ENCODE results near the gene TTYH2.
A peak's percentile ranks its signal among the peaks of the same experiment; 100 is the strongest.

Gene TTYH2

DNA sequence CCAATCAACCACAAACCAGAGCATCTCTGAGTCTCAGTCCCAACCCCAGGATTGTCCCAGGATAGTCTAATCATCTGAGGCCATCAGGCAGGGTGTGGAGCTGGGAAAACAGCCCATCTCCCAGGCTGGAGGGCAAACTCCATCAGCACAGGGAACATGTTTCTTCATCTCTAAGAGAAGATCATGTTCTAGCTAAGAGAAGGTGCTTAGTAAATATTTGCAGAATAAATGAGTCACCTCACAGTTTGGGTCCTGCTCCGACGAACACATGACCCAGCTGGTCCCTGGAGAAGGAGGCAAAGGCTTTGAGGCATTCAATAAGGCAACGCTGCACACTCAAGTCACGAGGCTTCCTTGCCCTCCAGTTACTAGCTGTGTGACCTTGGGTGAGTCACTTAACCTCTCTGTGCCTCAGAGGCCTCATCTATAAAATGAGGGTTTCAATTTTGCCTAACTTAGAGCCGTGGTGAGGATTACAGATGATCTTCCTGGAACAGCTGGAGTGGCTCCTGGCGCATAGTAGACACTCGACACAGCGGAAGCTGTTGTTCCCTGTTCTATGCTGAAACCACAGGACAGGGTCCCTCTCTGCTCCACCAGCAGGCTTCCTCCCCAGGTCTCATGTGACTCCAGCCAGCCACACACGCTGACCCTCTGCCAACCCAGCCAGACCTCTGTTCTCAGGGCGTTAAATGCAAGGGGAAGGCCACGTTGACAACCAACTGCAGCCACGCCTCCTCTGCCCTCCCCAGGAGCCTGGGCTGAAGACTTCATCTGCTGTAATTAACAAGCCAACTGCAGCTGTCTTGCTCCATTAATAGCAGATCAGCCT lies 20.2 kb upstream of the TTYH2 start:
- H3K9ac ChIP-seq (ENCODE audit: low read length in 5 of 5) = peak overlapping the region in 1 of 5 donors; percentile 5
- H3K4me1 ChIP-seq (ENCODE audit: control insufficient read depth in 5 of 5, insufficient read depth in 5 of 5, low read length in 5 of 5) = peaks cover 0 to 10% (median 0%) of the 10 kb centered on the region in 5 donors
- peaks cover 0 to 3% (median 0%) of the 10 kb centered on the region in 5 donors for H3K9me3 ChIP-seq (ENCODE audit: control insufficient read depth in 5 of 5, low read length in 5 of 5)
- H3K36me3 ChIP-seq (ENCODE audit: control insufficient read depth in 5 of 5, insufficient read depth in 5 of 5, low read length in 5 of 5) = no peaks in the 10 kb centered on the region
- no peak overlapping the region for H3K27ac ChIP-seq (ENCODE audit: low read depth, low read length)
- H3K27me3 ChIP-seq (ENCODE audit: control insufficient read depth in 5 of 5, insufficient read depth in 4 of 5, low read length in 5 of 5) = peaks cover 10 to 39% (median 30%) of the 10 kb centered on the region in 5 donors
- no peak overlapping the region for H3K4me3 ChIP-seq (ENCODE audit: low read depth in 1 of 5, low read length in 5 of 5)

DNA sequence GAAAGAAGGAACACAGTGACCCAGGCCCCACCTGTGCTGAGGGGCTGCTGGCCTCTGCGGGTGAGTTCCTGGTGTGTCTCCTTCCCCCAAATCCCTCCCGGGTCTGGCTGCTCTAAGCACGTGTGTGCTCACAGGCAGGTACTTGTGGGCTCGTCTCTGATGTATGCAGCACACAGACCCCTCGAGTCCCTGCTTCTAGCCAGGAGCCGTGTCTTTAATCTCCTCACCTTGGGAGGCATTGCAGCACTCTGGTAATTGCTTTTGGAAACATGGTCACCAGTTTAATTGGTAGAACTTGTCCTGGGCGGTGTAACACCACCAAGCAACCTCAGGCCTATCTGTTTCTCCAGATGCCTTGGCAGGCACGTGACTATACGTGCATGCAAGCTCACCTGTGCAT lies 18.7 kb upstream of the TTYH2 start:
- no peak overlapping the region for H3K4me3 ChIP-seq (ENCODE audit: low read depth in 1 of 5, low read length in 5 of 5)
- no peak overlapping the region for H3K9ac ChIP-seq (ENCODE audit: low read length in 5 of 5)
- no peaks in the 10 kb centered on the region for H3K36me3 ChIP-seq (ENCODE audit: control insufficient read depth in 5 of 5, insufficient read depth in 5 of 5, low read length in 5 of 5)
- H3K9me3 ChIP-seq (ENCODE audit: control insufficient read depth in 5 of 5, low read length in 5 of 5) = no peaks in the 10 kb centered on the region
- no peak overlapping the region for H3K27ac ChIP-seq (ENCODE audit: low read depth, low read length)
- peaks cover 10 to 39% (median 31%) of the 10 kb centered on the region in 5 donors for H3K27me3 ChIP-seq (ENCODE audit: control insufficient read depth in 5 of 5, insufficient read depth in 4 of 5, low read length in 5 of 5)
- H3K4me1 ChIP-seq (ENCODE audit: control insufficient read depth in 5 of 5, insufficient read depth in 5 of 5, low read length in 5 of 5) = peaks cover 0 to 11% (median under 1%) of the 10 kb centered on the region in 5 donors

DNA sequence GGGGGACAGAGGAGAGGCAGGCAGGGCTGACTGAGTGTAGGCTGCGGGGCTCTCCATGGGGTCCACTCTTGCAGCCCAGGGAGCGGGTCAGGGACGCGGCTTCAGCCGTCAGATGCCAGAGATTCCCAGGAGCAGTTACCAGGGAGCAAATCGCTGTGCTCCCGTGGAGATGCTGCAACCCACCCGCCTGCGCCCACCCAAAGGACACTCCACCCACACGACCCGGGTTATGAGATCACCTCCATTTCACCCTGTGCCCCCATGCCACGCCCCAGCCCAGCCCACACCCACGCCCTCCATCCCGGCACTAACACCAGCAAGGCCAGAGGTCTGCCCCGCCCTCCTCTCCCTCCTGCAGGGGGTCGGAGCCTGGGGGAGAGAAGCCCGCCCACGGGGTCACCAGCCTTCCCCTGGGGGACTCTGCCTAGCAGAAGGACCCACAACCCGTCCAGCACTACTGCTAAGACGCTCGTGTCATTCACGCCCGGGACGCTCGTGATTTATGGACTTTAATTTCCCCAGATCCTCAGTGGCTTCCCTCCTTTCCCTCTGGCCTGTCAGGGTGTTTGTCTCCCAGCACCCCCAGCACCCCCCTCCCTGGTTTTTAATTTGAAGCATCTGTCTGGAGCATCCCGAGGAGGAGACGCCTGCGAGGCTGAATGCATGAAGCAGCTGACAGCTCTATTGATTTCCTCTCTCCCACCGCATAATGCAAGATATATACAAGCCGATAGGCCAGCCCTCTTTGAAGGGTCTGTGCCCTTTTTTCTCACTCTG lies 16.6 kb upstream of the TTYH2 start:
- peaks cover 19 to 58% (median 48%) of the 10 kb centered on the region in 5 donors for H3K27me3 ChIP-seq (ENCODE audit: control insufficient read depth in 5 of 5, insufficient read depth in 4 of 5, low read length in 5 of 5)

DNA sequence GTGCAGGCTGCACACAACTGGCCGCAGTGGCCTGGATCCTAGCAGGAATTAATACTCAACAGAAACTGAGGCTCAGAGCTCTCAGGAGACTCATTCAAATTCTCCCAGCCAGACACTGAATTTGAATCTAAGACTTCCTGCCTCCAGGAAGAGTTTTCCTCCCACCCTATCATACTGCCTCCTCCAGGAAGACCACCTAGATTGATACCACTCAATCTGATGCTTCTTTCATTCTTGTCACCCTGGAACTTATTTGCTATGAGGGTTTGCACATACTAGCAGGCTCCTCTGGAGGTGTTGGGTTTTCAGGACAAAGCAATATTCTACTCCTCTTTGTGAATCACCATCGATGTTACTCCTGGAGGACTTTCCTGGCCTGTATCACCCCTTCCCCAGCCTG lies 15.6 kb upstream of the TTYH2 start:
- Histone ChIP-seq H3K4me3 (ENCODE audit: low read depth in 1 of 5, low read length in 5 of 5) (no peak overlapping the region), H3K36me3 (ENCODE audit: control insufficient read depth in 5 of 5, insufficient read depth in 5 of 5, low read length in 5 of 5) (no peaks in the 10 kb centered on the region), H3K27ac (ENCODE audit: low read depth, low read length) (no peak overlapping the region), H3K4me1 (ENCODE audit: control insufficient read depth in 5 of 5, insufficient read depth in 5 of 5, low read length in 5 of 5) (peaks cover 0 to 11% (median 2%) of the 10 kb centered on the region in 5 donors), H3K9ac (ENCODE audit: low read length in 5 of 5) (no peak overlapping the region), H3K27me3 (ENCODE audit: control insufficient read depth in 5 of 5, insufficient read depth in 4 of 5, low read length in 5 of 5) (peaks cover 19 to 61% (median 48%) of the 10 kb centered on the region in 5 donors), H3K9me3 (ENCODE audit: control insufficient read depth in 5 of 5, low read length in 5 of 5) (no peaks in the 10 kb centered on the region)

More for the DNA sequence above, 16.6 kb upstream of the TTYH2 start:
- Histone ChIP-seq H3K4me3 (ENCODE audit: low read depth in 1 of 5, low read length in 5 of 5) (no peak overlapping the region), H3K4me1 (ENCODE audit: control insufficient read depth in 5 of 5, insufficient read depth in 5 of 5, low read length in 5 of 5) (peaks cover 0 to 13% (median 2%) of the 10 kb centered on the region in 5 donors), H3K27ac (ENCODE audit: low read depth, low read length) (no peak overlapping the region), H3K9me3 (ENCODE audit: control insufficient read depth in 5 of 5, low read length in 5 of 5) (no peaks in the 10 kb centered on the region), H3K9ac (ENCODE audit: low read length in 5 of 5) (no peak overlapping the region), H3K36me3 (ENCODE audit: control insufficient read depth in 5 of 5, insufficient read depth in 5 of 5, low read length in 5 of 5) (no peaks in the 10 kb centered on the region)

DNA sequence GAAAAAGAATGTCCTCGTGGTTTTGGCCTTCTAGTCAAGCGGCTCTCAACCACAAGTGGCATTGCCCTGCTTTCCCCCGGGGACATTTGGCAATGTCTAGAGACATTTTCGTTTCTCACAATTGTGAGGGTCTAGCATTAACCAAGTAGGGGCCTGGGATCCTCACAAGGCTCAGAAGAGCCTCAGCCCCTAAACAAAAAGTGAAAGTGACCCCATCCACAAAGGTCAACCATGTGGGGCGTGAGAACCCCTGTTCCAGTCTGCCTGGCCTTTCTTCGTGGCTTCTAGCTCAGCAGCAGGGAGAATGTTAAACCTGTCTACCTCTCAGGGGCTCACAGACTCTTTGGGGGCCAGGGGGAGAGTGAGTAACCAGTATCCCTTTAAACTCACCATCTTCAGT lies 14.7 kb upstream of the TTYH2 start:
- H3K9ac ChIP-seq (ENCODE audit: low read length in 5 of 5) = no peak overlapping the region
- H3K27ac ChIP-seq (ENCODE audit: low read depth, low read length) = no peak overlapping the region
- H3K4me1 ChIP-seq (ENCODE audit: control insufficient read depth in 5 of 5, insufficient read depth in 5 of 5, low read length in 5 of 5) = peaks cover 0 to 9% (median 3%) of the 10 kb centered on the region in 5 donors
- peaks cover 19 to 55% (median 41%) of the 10 kb centered on the region in 5 donors for H3K27me3 ChIP-seq (ENCODE audit: control insufficient read depth in 5 of 5, insufficient read depth in 4 of 5, low read length in 5 of 5)
- H3K36me3 ChIP-seq (ENCODE audit: control insufficient read depth in 5 of 5, insufficient read depth in 5 of 5, low read length in 5 of 5) = no peaks in the 10 kb centered on the region
- H3K9me3 ChIP-seq (ENCODE audit: control insufficient read depth in 5 of 5, low read length in 5 of 5) = no peaks in the 10 kb centered on the region
- H3K4me3 ChIP-seq (ENCODE audit: low read depth in 1 of 5, low read length in 5 of 5) = no peak overlapping the region

DNA sequence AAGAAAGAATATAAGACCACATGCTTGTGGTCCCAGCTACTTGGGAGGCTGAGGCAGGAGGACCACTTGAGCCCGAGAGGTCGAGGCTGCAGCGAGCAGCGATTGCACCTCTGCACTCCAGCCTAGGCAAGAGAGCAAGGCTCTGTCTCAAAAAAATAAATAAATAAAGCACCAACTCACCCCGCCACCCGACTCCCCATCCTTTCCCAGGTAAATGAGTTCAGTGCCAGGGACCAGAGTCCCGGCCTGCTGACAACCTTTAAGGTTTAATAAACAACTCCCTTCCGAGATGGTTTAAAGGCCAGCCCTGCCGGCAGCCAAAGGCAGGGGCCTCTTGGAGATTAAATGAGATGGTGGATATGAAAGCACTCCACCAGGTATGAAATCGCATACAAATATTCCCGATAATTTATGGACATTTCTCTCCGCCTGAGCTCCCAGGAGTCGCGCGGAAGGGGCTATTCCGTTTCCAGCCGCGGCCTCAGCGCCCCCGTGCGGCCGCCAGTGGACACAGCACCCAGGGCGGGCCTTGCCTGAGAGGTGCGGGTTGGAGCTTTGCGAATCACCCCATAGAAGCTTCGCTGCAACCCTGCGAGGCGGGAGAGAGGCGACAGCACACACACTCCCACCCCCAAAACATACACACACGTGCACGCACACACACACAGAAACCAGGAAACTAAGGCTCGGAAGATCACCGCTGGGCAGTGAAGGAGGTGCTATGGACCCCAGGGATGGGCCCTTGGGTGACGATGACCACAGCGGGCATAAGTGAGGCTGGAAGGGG lies 13.9 kb upstream of the TTYH2 start:
- Histone ChIP-seq H3K27ac (ENCODE audit: low read depth, low read length) (no peak overlapping the region), H3K27me3 (ENCODE audit: control insufficient read depth in 5 of 5, insufficient read depth in 4 of 5, low read length in 5 of 5) (peaks cover 19 to 54% (median 41%) of the 10 kb centered on the region in 5 donors), H3K9ac (ENCODE audit: low read length in 5 of 5) (no peak overlapping the region), H3K4me1 (ENCODE audit: control insufficient read depth in 5 of 5, insufficient read depth in 5 of 5, low read length in 5 of 5) (peaks cover 2 to 14% (median 11%) of the 10 kb centered on the region in 5 donors), H3K36me3 (ENCODE audit: control insufficient read depth in 5 of 5, insufficient read depth in 5 of 5, low read length in 5 of 5) (no peaks in the 10 kb centered on the region), H3K4me3 (ENCODE audit: low read depth in 1 of 5, low read length in 5 of 5) (no peak overlapping the region), H3K9me3 (ENCODE audit: control insufficient read depth in 5 of 5, low read length in 5 of 5) (no peaks in the 10 kb centered on the region)

DNA sequence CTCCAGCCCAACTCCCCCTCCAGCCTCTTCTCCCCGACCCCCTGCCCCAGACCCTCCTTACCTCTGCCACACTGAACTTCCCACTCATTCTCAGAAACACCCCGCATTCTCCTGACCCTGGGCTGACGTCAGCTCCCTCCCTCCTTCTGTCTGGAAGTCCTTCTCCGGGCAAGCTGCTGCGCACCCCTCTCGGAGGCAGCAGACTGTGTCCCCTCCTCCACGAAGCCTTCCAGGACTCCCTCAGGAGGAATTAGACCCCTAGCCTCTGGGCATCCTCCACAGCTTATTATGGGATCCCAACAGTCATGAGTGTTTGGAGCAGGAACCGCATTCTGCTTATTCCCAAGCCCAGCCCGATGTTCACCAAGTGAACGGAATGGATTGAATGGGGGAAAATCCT lies 13.3 kb upstream of the TTYH2 start:
- H3K4me1 ChIP-seq (ENCODE audit: control insufficient read depth in 5 of 5, insufficient read depth in 5 of 5, low read length in 5 of 5) = peaks cover 2 to 20% (median 17%) of the 10 kb centered on the region in 5 donors
- H3K27ac ChIP-seq (ENCODE audit: low read depth, low read length) = no peak overlapping the region

DNA sequence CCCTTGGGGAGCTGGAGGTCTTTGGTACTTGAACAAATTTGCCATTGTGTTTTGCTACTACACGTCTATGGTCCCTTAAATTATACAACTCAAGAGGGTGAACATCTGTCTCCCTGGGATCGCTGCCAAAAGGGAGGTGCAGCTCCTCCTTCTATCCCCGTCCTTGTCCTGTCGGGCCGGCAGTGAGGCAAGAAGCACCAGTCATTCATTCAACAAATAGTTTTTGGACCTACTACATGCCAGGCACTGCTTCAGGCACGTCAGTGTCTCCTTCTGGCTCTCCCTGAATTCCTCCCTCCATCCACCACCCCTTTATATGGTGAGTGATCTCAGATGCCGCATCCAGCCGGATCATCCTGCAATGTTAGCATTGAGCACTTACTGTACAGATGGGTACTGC lies 12.1 kb upstream of the TTYH2 start:
- Histone ChIP-seq H3K9ac (ENCODE audit: low read length in 5 of 5) (no peak overlapping the region), H3K4me1 (ENCODE audit: control insufficient read depth in 5 of 5, insufficient read depth in 5 of 5, low read length in 5 of 5) (peaks cover 2 to 32% (median 25%) of the 10 kb centered on the region in 5 donors), H3K9me3 (ENCODE audit: control insufficient read depth in 5 of 5, low read length in 5 of 5) (no peaks in the 10 kb centered on the region), H3K4me3 (ENCODE audit: low read depth in 1 of 5, low read length in 5 of 5) (no peak overlapping the region), H3K27ac (ENCODE audit: low read depth, low read length) (no peak overlapping the region), H3K27me3 (ENCODE audit: control insufficient read depth in 5 of 5, insufficient read depth in 4 of 5, low read length in 5 of 5) (peaks cover 14 to 38% (median 27%) of the 10 kb centered on the region in 5 donors), H3K36me3 (ENCODE audit: control insufficient read depth in 5 of 5, insufficient read depth in 5 of 5, low read length in 5 of 5) (peaks cover 0 to 15% (median 14%) of the 10 kb centered on the region in 5 donors)

More for the DNA sequence above, 13.3 kb upstream of the TTYH2 start:
- H3K9ac ChIP-seq (ENCODE audit: low read length in 5 of 5) = no peak overlapping the region
- H3K36me3 ChIP-seq (ENCODE audit: control insufficient read depth in 5 of 5, insufficient read depth in 5 of 5, low read length in 5 of 5) = peaks cover 0 to 4% (median 3%) of the 10 kb centered on the region in 5 donors
- peaks cover 19 to 48% (median 35%) of the 10 kb centered on the region in 5 donors for H3K27me3 ChIP-seq (ENCODE audit: control insufficient read depth in 5 of 5, insufficient read depth in 4 of 5, low read length in 5 of 5)
- H3K4me3 ChIP-seq (ENCODE audit: low read depth in 1 of 5, low read length in 5 of 5) = no peak overlapping the region
- H3K9me3 ChIP-seq (ENCODE audit: control insufficient read depth in 5 of 5, low read length in 5 of 5) = no peaks in the 10 kb centered on the region

DNA sequence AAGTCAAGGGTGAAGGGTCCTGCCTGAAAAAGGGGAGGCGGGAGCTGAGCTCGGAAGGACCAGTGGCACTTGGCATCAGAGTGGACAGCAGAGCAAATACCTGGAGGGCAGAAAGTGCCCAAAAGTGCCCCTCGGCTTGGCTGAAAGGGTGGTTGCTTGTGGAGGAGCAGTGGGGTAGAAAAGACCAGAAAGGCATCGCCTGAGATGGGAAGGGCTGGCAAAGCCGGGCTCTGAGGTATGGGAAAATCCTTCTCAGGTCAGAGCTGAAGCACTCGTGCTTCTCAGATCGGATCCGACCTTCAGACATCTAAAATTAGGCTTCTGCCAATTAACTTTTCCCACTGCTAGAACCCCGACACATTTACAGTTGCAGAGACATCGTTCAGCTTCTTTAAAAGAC lies 11.4 kb upstream of the TTYH2 start:
- Histone ChIP-seq H3K27ac (ENCODE audit: low read depth, low read length) (no peak overlapping the region), H3K4me1 (ENCODE audit: control insufficient read depth in 5 of 5, insufficient read depth in 5 of 5, low read length in 5 of 5) (peaks cover 2 to 37% (median 25%) of the 10 kb centered on the region in 5 donors), H3K27me3 (ENCODE audit: control insufficient read depth in 5 of 5, insufficient read depth in 4 of 5, low read length in 5 of 5) (peaks cover 9 to 33% (median 20%) of the 10 kb centered on the region in 5 donors), H3K9ac (ENCODE audit: low read length in 5 of 5) (no peak overlapping the region), H3K4me3 (ENCODE audit: low read depth in 1 of 5, low read length in 5 of 5) (no peak overlapping the region), H3K36me3 (ENCODE audit: control insufficient read depth in 5 of 5, insufficient read depth in 5 of 5, low read length in 5 of 5) (peaks cover 0 to 20% (median 16%) of the 10 kb centered on the region in 5 donors), H3K9me3 (ENCODE audit: control insufficient read depth in 5 of 5, low read length in 5 of 5) (no peaks in the 10 kb centered on the region)
